ENCODE results near the gene CHST9.

CHST9 gene

DNA sequence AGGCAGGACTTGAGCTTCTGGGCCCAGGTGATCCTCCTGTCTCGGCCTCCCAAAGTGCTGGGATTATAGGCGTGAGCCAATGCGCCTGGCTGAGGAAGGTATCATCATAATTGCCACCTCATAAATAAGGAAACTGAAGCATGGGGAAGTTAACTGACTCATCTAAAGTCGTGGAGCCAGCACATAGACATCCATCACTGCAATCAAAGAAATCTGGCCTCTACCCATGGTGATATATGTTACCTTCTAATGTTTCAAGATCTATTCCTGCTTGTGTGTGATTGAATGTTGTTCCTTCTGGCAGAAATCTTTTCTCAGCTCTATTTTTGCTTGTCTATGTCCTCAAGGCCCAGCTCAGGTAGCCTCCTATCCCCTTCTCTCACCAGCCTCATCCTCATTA is 214.5 kb downstream of the CHST9 start:
- TF ChIP-seq, protein P1, sequence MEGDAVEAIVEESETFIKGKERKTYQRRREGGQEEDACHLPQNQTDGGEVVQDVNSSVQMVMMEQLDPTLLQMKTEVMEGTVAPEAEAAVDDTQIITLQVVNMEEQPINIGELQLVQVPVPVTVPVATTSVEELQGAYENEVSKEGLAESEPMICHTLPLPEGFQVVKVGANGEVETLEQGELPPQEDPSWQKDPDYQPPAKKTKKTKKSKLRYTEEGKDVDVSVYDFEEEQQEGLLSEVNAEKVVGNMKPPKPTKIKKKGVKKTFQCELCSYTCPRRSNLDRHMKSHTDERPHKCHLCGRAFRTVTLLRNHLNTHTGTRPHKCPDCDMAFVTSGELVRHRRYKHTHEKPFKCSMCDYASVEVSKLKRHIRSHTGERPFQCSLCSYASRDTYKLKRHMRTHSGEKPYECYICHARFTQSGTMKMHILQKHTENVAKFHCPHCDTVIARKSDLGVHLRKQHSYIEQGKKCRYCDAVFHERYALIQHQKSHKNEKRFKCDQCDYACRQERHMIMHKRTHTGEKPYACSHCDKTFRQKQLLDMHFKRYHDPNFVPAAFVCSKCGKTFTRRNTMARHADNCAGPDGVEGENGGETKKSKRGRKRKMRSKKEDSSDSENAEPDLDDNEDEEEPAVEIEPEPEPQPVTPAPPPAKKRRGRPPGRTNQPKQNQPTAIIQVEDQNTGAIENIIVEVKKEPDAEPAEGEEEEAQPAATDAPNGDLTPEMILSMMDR (conservative IDR thresholded peaks at IDR 0.05; ENCODE audit: low read depth, low read length): no peak
- no peak for DNase-seq (ENCODE audit: low read depth)
- no peak overlapping the region for H3K4me3 ChIP-seq (ENCODE audit: low read depth, low read length)

GRCh38 chr18:26965206-26965605 is 219.9 kb downstream of the CHST9 start:
- no peak overlapping the region for H3K4me3 ChIP-seq (ENCODE audit: low read depth, low read length)
- no peak for DNase-seq (ENCODE audit: low read depth)
- TF ChIP-seq, protein P1 (conservative IDR thresholded peaks at IDR 0.05; ENCODE audit: low read depth, low read length): no peak

DNA sequence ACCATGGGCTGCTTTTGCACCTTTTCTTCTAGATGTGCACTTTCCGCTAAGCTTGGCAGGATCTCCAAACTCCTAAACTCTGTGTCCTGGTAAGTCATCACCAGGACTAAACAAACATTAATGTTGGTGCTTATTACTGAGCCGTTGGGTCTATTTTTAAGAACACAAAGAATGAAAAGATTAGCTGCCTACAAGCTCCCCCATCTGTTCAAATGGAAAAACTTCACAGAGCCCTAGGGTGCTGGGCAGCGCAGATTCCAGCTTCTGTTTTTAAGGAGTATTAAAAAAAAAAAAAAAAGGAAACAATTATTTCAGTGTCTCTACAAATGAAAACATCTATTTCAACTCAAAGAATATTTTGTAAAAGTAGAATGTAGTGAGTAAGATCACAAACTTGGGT is 221.8 kb downstream of the CHST9 start:
- peak; percentile 22 for DNase-seq (ENCODE audit: low read depth)
- TF ChIP-seq, protein P1 (conservative IDR thresholded peaks at IDR 0.05; ENCODE audit: low read depth, low read length): peak; percentile 31
- H3K4me3 ChIP-seq (ENCODE audit: low read depth, low read length): no peak overlapping the region

GRCh38 chr18:26961839-26962238 is 223.3 kb downstream of the CHST9 start:
- no peak for DNase-seq (ENCODE audit: low read depth)
- H3K4me3 ChIP-seq (ENCODE audit: low read depth, low read length): no peak overlapping the region
- TF ChIP-seq, protein P1 (conservative IDR thresholded peaks at IDR 0.05; ENCODE audit: low read depth, low read length): no peak

- TF ChIP-seq, protein P1 (conservative IDR thresholded peaks at IDR 0.05; ENCODE audit: low read depth, low read length): no peak
- H3K4me3 ChIP-seq (ENCODE audit: low read depth, low read length): no peak overlapping the region
- DNase-seq (ENCODE audit: low read depth): no peak
Measured at GRCh38 chr18:26960911-26961310, 224.2 kb downstream of the CHST9 start.

- H3K4me3 ChIP-seq (ENCODE audit: low read depth, low read length): no peak overlapping the region
- no peak for DNase-seq (ENCODE audit: low read depth)
- TF ChIP-seq, protein P1 (conservative IDR thresholded peaks at IDR 0.05; ENCODE audit: low read depth, low read length): no peak
Measured at GRCh38 chr18:26956863-26957262, 228.2 kb downstream of the CHST9 start.

GRCh38 chr18:26948703-26949102 is 236.4 kb downstream of the CHST9 start:
- TF ChIP-seq, protein P1 (conservative IDR thresholded peaks at IDR 0.05; ENCODE audit: low read depth, low read length): no peak
- H3K4me3 ChIP-seq (ENCODE audit: low read depth, low read length): no peak overlapping the region
- no peak for DNase-seq (ENCODE audit: low read depth)

Measured in choroid plexus epithelial cell (primary cell).